HG03064 (cell line): ENCODE results near the gene KIAA0753.

Experiments used
- ATAC-seq: cut with Tn5 transposase; IDR thresholded peaks from one replicate; pipeline ENCODE4 v1.9.1; 2021; ENCODE audit warnings: low read depth; ENCODE audit not compliant: unreplicated experiment

Gene KIAA0753

DNA sequence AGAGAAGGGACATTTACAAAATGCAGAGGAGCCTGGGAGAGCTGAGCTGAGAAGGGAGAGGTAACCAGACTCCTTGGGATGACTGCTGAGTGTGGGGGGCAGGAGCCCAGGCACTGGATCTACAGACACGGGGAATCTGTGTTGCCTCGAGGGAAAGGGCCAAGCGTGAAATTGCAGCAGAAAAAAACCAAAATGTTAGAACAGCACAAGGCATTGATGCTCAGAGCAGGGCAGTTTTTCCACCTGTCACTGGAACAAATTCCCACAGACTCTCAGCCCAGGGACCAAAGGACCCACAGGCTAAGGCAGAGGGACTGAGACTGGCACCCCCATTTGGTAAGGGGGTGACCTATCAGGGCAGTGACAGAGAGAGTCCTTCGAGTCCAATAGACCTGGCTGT, 86.2 kb downstream of the KIAA0753 start:
- ATAC-seq: no peak

DNA sequence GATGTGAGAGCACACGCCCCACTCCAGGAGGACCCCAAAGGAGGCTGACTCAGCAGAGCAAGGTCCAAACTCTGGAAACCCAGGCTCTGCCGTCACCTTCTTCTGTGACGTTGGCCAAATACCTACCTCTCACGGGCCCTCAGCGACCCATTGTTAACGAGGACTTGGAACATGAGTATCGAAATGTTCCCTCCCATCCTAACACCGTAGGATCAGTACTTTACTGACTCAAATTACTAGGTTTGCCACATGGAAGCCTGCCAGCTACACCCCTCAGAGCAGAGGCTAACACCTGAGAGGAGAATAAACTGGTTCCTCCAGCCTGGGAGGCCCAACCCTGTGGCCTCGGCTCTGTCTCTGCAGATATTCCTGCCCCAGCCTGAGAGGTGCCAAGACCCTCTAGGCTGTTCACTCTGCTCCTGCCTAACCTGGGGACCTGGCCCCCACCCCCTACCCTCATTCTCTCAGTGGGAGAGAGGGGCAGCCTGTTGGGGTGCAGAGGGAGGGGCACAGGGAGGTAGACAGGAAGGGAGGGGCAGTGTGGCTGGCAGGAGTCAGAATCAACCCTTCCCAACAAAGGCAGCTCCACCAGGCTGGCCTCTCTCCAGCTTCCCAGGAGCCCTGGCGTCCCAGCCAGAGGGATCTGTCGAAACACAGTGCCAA, 88.5 kb downstream of the KIAA0753 start:
- no peak for ATAC-seq

DNA sequence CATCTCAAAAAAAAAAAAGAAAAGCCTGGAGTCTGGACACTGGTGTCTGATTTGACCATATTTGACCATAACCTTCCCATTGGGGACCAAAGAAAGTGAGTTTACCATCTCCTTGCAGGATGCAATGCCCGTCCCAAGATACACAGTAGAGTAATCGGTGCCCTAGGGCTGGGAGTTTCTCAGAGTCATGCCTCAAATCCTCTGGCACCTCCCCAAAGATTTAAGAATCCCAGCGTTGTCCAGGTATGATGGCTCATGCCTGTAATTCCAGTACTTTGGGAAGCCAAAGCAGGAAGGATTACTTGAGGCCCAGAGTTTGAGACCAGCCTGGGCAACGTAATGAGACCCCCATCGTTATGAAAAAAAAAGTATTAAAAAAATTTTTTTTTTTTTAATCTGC, 89.2 kb downstream of the KIAA0753 start:
- ATAC-seq: no peak

DNA sequence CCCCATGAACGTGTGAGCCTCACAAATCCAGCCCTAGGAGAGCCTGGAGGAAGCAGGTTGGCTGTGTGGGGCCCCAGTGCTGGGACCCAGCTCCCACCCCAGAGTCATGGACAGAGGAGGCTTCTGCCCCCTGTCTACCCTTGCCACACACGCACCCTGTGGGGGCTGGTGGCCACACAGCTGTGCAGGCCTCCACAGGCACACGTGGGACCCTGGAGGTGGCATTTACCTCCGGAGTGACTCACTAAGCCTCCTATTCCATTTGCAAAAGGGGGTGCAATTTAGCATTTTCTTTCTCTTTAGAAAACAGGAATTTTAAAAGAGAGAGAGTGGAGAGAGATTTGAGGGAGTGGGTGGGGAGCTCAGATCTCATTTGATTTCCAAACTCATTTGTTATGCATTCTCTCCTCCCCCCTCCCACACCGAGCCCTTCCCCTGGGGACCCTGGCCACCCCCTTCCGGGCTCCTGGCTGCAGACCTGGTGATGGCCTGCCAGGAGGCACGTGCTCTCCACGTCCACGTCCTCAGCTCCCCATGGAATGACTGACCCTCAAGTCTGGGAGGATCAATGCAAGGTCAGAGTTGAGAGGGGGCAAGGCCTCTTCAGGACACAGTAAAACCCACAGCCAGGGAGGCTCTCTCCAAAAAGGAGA, 91.0 kb downstream of the KIAA0753 start:
- no peak for ATAC-seq

DNA sequence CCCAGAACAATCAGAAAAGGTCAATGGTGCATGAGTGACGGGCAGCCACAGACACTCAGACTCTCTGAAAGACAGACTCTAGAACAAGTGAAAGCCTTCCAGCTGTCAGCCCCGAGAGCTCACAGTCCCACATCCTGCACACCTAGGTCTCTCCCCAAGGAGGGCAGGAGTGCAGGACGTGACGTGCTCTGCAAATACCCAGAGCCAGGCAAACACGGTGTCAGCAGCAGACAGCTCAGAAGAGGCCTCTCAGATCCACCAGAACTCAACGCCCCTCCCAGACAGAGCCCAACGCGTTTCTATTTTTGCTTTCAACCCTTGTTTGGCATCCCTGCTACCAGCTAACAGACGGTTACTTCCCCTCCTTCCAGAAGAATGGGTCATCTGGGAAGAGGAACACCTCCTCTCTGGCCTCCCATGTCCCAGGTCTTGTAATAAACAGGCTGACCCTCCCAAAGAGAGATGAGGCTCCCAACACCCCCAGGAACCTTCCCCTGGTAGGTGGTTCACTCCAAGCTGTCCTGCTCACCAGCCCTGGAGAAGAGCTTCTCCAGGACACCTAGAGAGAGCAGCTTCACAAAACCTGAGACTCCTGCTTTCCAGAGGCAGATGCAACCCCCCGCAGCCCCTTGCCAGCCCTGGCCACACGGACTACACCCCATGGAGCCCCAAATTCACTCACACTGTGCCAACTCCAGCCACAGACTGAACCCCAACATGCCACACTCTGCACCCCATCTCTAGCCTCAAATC, 91.8 kb downstream of the KIAA0753 start:
- no peak for ATAC-seq

DNA sequence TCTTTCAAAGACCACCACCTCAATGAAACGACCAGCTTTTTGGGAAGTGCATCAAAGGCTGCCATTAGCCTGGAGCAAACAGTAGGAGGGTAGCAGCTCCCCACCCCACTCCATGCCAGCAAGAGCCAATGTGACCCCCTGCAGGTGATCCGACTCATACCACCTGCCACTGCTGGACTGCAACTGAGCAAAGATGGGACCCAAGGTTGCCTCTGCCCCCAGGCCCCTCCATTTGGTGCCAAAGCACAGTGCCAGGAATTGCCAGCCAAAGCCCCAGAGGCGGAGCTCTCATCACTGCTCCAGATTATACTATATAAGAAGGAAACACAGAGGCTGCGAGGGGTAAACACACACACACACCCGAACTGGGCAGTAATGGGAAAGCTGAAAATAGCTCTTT, 92.5 kb downstream of the KIAA0753 start:
- ATAC-seq: no peak

DNA sequence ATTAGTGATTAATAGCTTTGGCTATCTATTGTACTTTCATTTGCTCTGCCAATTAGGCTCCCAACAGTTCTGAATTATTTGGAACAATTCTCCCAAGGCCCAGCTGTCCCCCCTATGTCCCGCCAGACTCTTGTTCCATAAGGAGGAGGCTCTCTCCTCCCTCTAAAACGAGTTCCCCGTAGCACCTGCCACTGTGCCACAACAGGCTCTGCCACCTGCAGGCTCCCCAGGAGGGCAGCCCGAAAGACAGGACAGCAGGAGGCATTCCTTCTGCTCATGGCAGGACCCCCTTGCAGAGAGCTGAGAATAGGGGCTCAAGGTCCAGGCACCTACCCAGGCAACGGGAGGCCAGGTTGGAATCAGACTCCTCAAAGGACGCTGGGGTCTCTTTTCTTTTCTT, 93.2 kb downstream of the KIAA0753 start:
- no peak for ATAC-seq

- ATAC-seq: no peak
Measured at GRCh38 chr17:6546069-6546718, 94.3 kb downstream of the KIAA0753 start.

- no peak for ATAC-seq
Measured at GRCh38 chr17:6545291-6545690, 95.2 kb downstream of the KIAA0753 start.

GRCh38 chr17:6544011-6544370, 96.5 kb downstream of the KIAA0753 start:
- no peak for ATAC-seq

GRCh38 chr17:6543079-6544010, 97.2 kb downstream of the KIAA0753 start:
- ATAC-seq: no peak

DNA sequence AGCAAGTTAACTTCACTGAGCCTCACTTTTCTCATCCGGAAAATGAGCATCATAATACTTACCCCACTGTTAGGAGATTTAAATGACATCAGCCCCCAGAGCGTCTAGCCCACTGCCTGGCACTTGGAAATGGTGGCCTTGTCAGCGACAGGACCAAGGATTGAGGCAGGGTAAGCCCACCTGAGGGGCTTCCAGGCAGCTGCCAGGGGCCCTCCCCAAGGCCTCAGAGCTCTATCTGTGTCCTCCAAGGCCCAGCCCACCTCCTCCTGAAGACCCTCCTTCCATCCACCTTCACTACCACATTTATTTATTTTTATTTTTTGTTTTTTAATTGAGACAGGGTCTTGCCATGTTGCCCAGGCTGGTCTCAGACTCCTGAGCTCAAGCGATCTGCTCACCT, 97.9 kb downstream of the KIAA0753 start:
- no peak for ATAC-seq

DNA sequence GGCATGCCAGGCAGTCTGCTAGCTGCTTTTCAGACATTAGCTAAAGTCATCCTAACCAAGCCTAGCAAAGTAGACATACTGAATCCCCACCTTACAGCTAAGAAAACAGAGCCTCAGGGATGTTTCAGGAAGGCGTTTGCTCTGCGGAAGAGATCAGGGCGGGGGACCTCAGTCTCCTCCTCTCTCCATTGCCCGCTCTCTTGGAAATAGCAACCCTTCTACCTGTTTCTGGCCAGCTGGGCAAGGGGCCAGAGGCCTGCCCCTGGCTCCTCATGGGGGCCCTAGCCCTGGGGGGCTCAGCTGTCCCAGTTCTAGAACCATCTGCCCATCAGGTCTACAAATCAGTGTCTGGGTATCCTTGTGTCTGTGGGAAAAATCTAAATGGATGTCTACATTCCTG, 98.6 kb downstream of the KIAA0753 start:
- ATAC-seq: no peak

- no peak for ATAC-seq
Measured at GRCh38 chr17:6539871-6540270, 100.6 kb downstream of the KIAA0753 start.

GRCh38 chr17:6536566-6537065, 103.9 kb downstream of the KIAA0753 start:
- ATAC-seq: no peak

GRCh38 chr17:6536053-6536452, 104.5 kb downstream of the KIAA0753 start:
- ATAC-seq: no peak

DNA sequence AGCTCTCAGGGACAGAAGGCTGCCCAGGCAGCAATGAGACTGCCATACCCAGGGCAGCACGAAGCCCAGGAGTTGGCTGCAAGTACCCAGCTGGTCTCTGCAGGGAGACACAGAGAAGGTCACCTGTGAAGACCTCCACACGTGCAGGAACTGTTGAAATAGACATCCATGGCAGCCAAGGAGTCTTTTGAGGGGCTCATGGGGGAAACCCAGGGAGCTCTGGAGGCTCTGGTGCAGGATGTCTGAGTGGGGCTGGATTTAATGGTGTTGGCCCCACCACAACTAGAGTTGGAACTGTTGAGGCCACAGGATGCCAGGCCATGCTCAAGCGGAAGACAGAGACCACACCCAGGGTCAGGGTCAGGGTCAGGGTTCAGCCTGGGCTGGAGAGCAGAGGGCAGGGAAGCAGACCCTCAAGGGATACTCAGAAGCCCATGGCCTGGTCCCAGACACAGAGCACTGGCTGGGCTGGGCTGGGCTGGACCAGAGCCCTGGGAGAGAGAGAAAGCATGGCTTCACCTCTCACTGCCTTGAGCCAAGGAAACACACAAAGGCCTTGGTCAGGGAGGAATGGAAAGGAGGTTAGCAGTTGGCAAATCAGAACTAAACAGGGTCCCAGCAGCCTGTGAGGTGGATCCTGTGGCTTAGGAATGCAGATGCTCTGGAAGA, 105.5 kb downstream of the KIAA0753 start:
- no peak for ATAC-seq

GRCh38 chr17:6532441-6532885, 108.0 kb downstream of the KIAA0753 start:
- ATAC-seq: no peak

- ATAC-seq: no peak
Measured at GRCh38 chr17:6531575-6531974, 108.9 kb downstream of the KIAA0753 start.
